GM19043 (cell line): ENCODE data around the gene KCNQ4.

ENCODE experiments used
- ATAC-seq: cut with Tn5 transposase; IDR thresholded peaks from one replicate; pipeline ENCODE4 v1.9.1; 2021; ENCODE audit warnings: low read depth; ENCODE audit not compliant: unreplicated experiment

Gene KCNQ4

GRCh38 chr1:40754201-40754600 is 29.4 kb upstream of the KCNQ4 start:
- ATAC-seq: no peak

DNA sequence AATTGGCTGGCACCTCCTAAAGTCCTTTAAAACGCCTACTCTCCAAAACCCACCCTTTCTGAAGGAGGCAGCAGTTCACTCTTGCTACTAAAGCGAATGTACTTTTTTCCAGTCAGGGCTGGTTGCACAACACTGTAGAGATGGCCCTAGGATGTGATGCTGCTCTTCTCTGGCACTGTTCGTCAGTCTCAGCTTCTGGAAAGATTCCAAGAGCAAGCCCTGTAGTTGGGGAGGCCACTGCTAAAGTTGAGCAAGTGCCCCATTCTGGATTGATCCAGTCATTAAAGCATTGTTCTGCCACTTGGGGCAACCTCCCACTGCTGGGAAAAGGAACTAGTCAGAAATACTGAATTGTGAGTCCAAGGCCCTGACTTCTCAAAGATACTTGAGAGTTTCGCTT is 28.5 kb upstream of the KCNQ4 start:
- no peak for ATAC-seq

- ATAC-seq: no peak
Observed at GRCh38 chr1:40756523-40756922, 27.1 kb upstream of the KCNQ4 start.

DNA sequence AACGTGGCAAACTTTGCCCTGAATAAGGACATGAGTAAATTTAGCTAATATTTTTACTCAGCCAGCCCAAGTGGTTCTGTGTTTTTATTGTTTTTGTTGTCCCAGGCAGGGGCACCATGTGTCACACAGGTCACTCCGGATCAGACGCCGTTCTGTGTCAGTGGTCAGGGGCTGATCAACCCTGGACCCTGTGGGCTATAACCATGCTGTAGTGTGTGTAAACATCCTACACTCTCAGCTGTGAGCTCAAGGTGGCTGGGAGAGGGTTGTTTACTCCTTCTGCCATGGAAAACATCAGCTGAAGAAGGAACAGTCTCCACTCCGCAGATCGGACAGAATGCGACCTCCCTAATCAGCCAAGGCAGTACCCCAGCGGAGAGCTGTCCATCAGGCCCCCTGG is 26.5 kb upstream of the KCNQ4 start:
- no peak for ATAC-seq

- ATAC-seq: no peak
Observed at GRCh38 chr1:40758004-40758403, 25.6 kb upstream of the KCNQ4 start.

GRCh38 chr1:40758578-40759343 is 24.8 kb upstream of the KCNQ4 start:
- no peak for ATAC-seq

DNA sequence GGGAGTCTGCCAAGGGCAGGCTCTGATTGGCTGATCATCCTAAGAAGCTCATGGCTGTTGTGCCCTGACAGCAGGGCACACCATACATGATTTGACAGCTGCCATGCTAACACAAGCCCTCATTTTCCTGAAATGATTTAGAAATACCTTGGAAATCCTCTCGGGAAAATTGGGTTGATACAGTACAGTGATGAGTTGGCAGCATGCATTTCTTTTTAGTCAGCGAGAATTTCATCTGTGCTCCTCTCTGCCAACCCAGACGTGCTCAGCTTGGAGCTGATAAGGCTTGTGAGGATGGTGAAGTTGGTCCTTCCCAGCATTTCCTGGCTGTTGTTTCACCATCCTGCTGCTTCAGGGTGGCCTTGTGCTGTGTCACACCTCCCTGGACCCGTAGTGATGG is 22.6 kb upstream of the KCNQ4 start:
- no peak for ATAC-seq

DNA sequence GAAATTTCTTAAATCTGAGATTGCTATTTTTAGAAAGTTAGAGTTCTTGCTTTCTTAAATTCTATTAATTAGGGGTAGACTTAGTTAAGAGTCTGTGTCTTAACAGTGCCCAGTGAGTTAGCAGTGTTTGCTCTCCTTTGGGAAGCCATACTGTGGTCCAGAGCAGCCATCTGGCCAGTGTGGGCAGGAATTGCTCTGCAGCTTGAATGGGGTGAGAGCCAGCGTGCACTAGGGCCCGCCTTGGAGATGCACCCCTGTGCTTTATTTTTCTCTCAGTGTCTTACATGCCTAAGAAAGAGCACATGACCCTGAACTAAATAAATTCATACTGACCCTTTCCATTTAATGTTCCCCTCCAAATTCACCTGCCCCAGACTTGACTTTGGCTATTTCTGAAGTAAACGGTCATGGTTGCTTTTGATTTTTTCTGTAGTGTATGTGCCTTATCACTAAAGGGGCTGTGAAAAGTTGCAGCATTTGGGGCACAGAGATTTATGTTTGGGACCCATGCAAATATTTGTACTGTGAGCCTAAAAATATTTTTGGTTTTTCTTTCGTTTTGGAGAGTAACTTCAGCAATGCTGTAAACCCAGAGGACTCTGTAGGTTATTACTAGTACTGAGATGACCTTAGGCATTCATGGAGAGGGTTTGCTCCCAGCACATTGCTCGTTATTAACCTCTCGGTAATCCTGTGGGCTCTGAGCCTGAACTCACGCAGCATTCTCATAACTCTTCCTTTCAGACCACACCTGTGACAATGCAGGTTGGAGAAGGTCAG is 21.3 kb upstream of the KCNQ4 start:
- peak; percentile 57 for ATAC-seq

DNA sequence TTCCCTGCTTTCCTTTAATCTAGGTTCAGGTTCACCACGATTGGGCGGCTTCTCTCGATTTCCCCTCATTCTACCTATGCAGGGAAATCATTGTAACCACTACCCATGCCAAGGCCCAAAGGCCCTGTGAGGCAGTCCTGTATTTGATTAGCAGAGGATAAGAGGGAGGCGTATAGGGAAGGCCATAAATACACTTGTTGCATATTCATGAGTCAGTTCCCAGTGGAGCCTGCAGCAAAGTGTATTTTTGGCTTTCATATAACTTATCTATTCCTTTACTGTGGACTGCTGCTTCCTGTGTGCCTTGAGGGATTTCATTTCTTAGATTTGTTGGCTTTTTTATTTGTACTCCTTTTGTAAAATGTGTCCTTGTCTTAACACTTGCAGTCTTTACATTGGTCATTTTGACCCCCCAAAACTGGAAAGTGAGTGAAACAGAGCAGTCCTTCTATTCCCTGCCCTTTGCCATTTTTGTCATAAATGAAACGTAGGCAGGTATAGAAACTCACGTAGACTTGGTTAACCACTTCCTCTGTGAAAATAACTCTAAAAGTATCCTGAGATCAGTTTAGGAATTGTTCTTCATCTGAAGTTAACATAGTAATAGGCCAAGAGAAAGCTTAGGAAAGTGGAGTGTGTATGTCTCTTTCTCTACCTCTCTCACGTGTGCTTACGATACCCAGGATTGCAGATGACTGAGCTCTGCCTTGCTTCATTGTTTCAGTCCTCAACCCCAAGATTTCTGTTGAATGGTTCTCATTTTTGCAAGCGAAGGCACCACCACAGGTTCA is 19.6 kb upstream of the KCNQ4 start:
- no peak for ATAC-seq

DNA sequence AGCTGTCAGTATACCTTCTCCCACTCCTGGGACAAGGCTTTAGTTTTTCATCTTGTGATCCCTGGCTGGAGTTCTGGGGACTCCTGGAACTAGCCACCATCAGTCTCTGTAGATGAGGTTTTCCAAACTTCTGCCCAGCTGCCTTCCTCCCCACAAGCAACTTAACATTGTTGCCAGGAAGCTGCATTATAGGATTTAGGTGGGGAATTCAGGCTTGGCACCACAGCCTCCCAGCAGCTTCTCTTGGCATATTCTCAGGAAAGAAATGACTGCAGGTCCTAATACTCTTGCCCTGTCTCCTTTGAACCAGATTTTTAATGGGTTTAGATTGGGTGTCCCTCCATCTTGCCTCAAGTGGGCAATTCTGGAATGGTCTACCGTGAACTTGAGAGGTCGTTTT is 18.6 kb upstream of the KCNQ4 start:
- ATAC-seq: no peak

DNA sequence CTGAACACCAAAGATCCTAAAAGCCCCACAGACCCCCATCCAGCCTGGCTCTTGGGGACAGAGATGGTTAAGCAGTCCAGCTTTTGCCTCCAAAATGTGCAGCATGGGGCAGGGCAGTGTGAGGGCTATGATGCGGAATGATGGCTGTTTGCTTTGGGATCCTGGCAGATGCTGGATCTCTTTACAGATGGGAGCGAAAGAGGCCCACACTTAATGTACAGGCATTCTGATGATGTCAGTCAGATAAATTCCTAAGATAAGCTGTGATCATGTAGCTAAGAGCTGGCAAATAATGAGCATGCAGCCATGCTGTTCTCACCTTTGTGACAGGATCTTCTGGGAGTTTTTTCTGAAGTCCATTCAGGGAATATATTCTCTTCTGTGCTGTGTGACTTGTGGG is 17.6 kb upstream of the KCNQ4 start:
- no peak for ATAC-seq

- ATAC-seq: no peak
Observed at GRCh38 chr1:40766560-40766959, 17.0 kb upstream of the KCNQ4 start.

GRCh38 chr1:40768146-40768990 is 15.2 kb upstream of the KCNQ4 start:
- ATAC-seq: no peak

GRCh38 chr1:40769815-40770214 is 13.8 kb upstream of the KCNQ4 start:
- no peak for ATAC-seq

GRCh38 chr1:40770296-40771070 is 13.1 kb upstream of the KCNQ4 start:
- ATAC-seq: no peak

DNA sequence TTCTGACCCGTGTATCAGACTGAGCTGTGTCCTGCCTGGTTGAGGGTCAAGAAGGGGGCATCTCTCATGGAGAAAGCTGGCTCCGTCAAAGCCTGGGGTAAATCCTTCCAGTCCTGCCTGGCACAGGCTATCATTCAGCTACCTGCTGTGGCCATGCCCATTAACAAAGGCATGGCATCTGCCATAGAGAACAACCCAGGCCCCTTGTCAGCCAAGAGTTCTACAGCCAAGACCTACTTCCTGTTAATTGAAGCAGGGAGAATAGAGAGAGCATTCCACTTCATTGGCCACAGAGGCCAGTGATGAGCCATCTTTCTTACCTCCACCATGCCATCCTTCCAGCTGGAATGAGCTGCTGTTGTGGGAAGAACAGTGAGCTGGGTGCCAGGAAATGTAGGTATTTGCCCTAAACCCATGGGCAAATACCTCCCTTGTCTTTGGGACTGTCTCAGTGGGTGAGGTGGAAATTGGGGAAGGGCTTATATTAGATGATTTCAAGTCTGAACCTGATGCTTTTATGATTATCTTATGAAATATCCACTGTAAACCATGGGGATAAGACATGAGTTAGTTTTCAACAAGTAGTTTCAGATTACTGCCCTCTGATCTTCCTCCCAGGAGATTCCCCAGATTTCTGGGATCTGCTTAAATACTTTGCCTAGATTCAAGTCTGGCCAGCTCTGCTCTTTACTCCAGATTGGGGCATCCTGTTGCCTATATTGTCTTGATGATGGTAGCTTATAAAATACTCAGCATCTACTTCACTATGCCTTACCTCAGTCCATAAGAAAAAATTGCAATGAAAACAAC is 11.2 kb upstream of the KCNQ4 start:
- no peak for ATAC-seq

DNA sequence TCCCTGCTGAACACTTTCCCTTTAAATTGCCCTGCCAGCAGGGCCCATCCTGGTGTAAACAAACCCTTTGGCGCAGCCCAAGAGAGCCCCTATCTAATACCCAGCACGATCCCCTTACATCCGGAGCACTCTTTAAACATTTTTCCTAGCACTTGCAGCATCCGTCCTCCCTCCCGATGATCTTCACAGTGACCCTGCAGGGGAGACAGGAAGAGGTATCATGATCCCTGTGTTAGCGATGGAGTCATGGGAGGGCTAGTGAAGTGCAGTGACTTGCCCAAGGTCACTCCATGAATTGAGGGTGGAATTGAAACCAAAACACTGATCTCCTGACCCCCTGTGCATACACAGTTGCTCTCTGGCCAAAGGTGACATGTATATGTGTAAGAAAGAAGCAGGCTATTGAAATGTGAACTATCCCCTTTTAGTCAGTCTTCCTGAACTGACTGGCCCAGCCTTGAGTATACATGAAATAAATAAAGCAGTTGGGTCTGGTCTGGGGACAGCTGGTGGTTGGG is 9.8 kb upstream of the KCNQ4 start:
- no peak for ATAC-seq

- no peak for ATAC-seq
Observed at GRCh38 chr1:40774266-40774998, 9.2 kb upstream of the KCNQ4 start.
